CD4-positive, alpha-beta T cell treated with Interleukin-21 for 1 hour (primary cell): ENCODE data around the gene ABHD8.
"Not testable (repeated sequence)": the region's sequence is repeated elsewhere in the genome, so short reads cannot be mapped to it uniquely, and the experiment has no call there.

Experiments used
- DNase-seq: peaks from one replicate; pipeline ENCODE4 v3.0.0-alpha.2; 2020

The ABHD8 gene

DNA sequence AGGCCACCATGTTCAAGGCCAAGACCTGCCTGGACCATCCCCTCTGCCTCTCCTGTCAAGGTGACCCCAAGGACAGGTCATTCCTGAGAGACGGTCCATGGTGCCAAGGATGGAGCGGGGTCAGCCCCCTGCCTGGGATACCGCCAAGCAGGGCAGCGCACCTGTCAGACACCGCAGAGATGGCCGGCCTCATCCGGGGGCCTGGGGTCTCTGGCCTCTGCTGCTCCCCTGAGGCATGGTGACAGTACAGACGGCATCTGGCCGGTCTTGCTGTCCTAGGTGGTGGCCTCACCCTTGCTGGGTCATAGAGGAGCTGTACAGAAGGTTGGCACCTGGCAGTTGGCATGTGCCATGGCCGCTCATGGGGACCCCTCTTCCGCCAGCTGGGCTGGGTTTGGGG, 17.2 kb upstream of the ABHD8 start:
- DNase-seq, result no peak

DNA sequence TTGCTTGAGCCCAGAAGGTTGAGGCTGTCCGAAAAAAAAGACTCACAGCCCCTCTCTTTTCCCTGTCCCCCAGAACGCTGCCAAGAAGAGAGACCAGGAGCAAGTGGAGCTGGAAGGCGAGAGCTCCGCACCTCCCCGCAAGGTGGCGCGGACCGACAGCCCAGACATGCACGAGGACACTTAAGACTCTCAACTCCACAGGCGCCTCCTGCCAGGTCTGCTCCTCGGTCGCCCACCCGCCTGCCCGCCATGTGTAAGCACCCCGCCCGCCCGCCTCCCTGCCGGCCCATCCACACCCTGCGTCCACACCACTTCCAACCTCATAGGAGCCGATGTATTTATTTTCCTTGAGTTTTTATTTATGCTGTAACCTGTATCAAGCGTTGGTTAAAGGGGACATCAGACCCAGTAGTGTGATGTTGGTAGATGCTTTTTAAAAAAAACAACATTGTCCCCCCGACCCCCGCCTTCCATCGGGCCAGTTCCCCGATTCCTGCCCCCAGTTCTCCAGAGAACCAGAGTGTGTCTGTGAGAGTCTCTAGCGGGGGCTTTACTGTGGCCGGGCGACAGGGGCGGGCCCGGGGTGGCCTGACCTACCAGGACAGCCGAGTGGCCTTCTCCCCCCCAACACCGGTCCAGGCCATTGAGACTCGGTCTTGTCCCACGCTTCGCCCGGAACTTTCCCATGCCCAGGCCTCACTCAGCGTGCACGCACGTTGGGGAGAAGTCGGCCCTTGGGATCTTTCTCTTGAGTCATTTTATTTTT, 16.4 kb upstream of the ABHD8 start:
- DNase-seq, result no peak

- DNase-seq, result no peak
These were observed 15.7 kb upstream of the ABHD8 start for GRCh38 chr19:17318966-17319365.

DNA sequence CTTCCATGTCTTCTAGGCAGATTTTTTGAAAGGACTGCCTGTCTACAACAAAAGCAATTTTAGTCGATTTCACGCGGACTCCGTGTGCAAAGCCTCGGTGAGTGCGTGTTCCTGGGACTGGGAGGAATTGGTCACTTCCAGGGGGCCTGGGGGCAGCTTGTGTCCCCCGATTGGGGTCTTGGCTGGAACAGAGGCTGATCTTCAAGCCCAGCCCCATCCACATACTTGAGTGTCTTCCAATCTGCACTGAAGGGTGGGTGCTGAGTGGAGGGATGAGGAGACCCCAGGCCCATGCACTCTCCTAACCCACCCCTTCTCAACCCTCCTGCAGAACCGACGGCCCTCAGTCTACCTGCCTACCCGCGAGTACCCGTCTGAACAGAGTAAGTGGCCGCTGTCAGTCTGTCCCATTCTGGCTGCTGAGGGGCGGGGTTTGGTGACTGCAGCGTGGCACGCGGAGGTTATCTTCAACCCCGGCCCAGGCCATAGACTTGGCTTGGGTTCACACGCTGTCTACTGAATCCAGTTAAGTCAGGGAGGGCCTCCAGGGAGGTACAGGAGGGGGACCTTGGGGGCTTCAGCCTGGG, 10.9 kb upstream of the ABHD8 start:
- no peak for DNase-seq

- no peak for DNase-seq
These were observed 9.2 kb upstream of the ABHD8 start for GRCh38 chr19:17312189-17313113.

GRCh38 chr19:17311455-17312188, 8.4 kb upstream of the ABHD8 start:
- no peak for DNase-seq

GRCh38 chr19:17309965-17310461, 6.8 kb upstream of the ABHD8 start:
- no peak for DNase-seq

- peak; percentile 100 for DNase-seq
These were observed 6.2 kb upstream of the ABHD8 start, which contains the start of gene DDA1 for GRCh38 chr19:17309198-17309964. Gene DDA1, plus strand, starts transcription at chr19:17309563. Its CDS starts 92 bp downstream, at chr19:17309655.

DNA sequence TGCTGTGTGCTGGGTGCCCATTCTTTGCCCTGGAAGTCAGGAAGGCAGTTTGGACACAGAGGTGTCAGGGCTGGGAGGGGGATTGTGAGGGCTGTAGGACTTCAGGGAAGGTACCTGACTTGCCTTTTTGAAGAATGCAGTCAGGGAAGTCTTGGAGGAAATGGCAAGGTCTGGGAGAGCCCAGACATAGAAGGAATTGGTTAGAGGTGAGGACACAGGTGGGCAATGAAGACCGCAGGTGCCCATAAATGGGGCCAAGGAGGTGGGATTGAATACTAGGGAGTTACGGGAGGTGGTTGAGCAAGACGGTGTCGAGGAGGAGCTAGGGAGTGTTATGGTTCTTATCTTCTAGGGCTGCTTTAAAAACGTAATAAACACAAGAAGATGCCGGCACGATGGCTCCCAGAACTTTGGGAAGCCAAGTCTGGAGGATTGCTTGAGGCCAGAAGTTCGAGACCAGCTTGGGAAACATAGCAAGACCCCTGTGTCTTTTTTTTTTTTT, 4.7 kb upstream of the ABHD8 start:
- DNase-seq, result no peak

DNA sequence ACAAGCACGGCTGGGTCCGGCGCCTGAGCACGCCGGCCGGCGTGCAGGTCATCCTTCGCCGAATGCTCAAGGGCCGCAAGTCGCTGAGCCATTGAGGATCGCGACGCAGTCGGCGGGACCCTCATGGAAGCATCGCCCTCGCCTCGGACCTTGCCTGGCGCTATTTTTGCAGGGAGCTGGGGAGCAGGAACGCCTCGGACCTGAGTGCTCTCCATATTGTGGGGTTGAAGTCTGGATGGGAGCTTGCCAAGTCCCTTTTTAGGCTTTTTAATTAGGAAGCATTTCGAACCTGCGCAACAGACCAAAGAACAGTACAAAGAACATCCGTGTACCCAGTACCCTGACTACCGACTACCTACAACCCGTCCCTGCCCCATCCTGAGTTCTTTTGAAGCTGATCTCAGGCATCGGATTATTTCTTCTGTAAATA, 3.1 kb upstream of the ABHD8 start:
- no peak for DNase-seq

GRCh38 chr19:17305517-17306284, 2.5 kb upstream of the ABHD8 start, which contains the start of gene MRPL34:
Gene MRPL34, plus strand, starts transcription at chr19:17305872. Its CDS starts 21 bp downstream, at chr19:17305893.
- peak; percentile 99 for DNase-seq

DNA sequence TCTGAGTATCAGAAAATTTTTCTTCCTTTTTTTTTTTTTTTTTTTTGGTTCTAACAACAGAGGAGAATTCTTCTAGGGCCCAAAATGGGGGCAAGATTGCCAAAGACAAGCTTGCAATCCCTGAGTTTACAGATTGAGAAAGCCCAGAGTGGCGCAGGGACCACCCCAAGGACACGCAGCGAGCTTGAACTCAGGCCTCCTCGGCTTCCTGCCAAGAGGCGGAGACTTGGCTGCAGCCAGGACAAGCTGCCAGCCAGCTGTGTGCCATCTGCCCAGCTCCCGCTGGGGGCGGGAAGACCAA, 1.9 kb upstream of the ABHD8 start:
- DNase-seq, result no peak

DNA sequence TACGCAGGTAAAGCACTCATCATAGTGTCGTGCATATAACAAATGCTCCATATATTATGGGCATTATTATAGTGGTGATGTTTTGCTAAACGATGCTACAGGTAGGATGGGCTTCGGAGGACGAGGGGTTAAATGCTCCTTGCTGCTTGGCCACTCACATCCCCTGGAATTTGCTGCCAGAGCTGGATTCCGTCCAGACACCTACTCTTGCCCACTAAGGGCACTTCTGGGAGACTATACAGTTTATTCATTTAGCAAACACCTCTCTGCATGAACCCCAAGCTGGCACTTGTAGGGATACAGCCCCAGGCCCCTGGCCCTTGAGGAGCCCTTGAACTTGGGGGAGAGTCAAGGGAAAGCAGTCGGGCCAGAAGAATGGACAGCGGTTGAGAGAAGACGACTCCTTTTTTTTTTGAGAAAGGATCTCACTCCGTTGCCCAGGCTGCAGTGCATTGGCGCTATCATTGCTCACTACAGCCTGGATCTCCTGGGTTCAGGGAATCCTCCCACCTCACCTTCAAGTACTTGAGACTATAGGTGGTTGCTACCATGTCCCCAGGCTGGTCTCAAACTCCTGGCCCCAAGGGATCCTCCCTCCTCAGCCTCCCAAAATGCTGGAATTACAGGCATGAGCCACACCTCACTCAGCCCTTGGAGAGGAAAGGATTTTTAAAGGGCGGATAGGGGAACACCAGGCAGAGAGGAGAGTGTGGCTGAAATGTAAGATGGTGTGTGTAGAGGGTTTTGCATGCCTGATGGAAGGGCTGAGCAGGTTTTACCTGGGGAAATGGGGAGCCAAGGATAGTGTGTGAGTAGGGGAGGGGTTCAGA, 1.4 kb upstream of the ABHD8 start:
- DNase-seq, result no peak

- no peak for DNase-seq
These were observed 679 bp upstream of the ABHD8 start for GRCh38 chr19:17303940-17304267.

DNA sequence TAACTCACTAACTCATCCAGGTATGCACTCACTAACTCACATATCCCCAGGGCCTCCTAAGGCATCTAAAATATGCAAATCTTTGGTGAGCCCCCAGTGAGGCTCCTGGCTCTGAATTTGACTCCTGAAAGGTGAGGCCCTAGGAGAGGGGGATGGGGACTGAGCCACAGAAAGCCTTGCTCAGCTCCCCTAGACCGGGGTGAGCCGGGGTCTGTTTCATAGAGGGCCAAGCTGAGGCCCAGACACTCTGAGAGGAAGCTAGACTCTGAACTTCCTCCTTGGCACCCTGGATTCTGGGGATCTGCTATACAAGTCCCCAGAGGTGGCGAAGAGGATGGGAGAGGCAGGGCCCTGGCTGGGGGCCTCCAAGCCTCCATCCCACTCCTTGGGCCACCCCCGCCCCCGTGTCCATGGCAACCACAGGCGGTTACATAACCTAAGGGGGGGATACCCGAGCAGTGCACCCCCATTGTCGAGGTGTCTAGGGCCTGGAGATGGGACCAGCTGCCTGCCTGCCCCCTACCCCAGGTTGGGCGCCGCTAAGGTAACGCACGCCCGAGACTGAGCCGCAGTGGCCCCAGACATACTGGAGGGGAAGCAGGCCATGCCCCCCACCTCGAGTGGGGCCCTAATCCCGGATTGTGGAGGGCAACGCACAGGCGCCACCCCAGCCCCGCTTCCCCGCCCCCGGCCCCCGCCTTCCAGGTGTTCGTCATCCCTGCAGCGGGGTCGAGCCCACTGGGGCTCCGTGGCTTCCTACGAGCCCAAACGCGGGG, 646 bp downstream of the ABHD8 start:
- DNase-seq, result peak; percentile 29

- no peak for DNase-seq
These were observed 2.1 kb downstream of the ABHD8 start for GRCh38 chr19:17300992-17301619.

GRCh38 chr19:17296976-17297375, 6.2 kb downstream of the ABHD8 start:
- no peak for DNase-seq

- no peak for DNase-seq
These were observed 7.0 kb downstream of the ABHD8 start for GRCh38 chr19:17296273-17296672.

DNA sequence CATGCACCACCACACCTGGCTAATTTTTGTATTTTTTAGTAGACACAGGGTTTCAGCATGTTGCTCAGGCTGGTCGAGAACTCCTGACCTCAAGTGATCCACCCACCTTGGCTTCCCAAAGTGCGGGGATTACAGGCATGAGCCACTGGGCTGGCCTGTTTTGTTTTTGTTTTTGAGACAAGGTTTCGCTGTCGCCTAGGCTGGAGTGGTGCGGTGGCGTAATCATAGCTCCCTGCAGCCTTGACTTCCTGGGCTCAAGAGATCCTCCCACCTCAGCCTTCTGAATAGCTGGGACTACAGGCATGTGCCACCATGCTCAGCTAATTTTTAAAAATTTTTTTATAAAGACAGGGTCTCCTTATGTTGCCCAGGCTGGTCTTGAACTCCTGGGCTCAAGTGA, 7.7 kb downstream of the ABHD8 start:
- not testable (repeated sequence) for DNase-seq
